Astrocyte (in vitro differentiated cells and primary cell): ENCODE results near the gene NUP214. TPM values are rescaled to one million over a fixed set of nuclear protein-coding genes. Genes with fewer than 3 reads are reported as not detected.
"Not testable (repeated sequence)": the region's sequence is repeated elsewhere in the genome, so short reads cannot be mapped to it uniquely, and the experiment has no call there.

Experiments used
- DNase-seq: peaks from one replicate; pipeline ENCODE4 v3.0.0-alpha.2; 2010; ENCODE audit warnings: low read depth
- FAIRE-seq: peaks from 2 replicates; lab custom pipeline; 2011; peaks lifted over from hg19 to GRCh38; lab: Jason Lieb, UNC
- H2AFZ ChIP-seq: 2 replicates; pipeline ENCODE4 v1.6.0; 2012; ENCODE audit warnings: low read depth, low read length, inconsistent platforms
- H3K27ac ChIP-seq: 2 replicates; pipeline ENCODE4 v1.5.1; 2011; ENCODE audit warnings: low read depth, low read length, inconsistent platforms
- H3K27me3 ChIP-seq: 2 replicates; pipeline ENCODE4 v1.6.0; 2011; ENCODE audit warnings: low read length, inconsistent platforms; ENCODE audit not compliant: insufficient read depth
- H3K36me3 ChIP-seq: 2 replicates; pipeline ENCODE4 v1.5.1; 2011; ENCODE audit warnings: low read length, inconsistent platforms; ENCODE audit not compliant: insufficient read depth
- H3K4me1 ChIP-seq: 2 replicates; pipeline ENCODE4 v1.5.1; 2011; ENCODE audit warnings: low read length, inconsistent platforms; ENCODE audit not compliant: insufficient read depth
- H3K4me2 ChIP-seq: 2 replicates; pipeline ENCODE4 v1.6.0; 2012; ENCODE audit warnings: low read length, inconsistent platforms
- H3K4me3 ChIP-seq: 2 replicates; pipeline ENCODE4 v1.5.1; 2011; ENCODE audit warnings: low read depth, mild to moderate bottlenecking, low read length, inconsistent platforms; ENCODE audit not compliant: insufficient read depth
- H3K79me2 ChIP-seq: 2 replicates; pipeline ENCODE4 v1.6.0; 2012; ENCODE audit warnings: mild to moderate bottlenecking, low read length, inconsistent platforms; ENCODE audit not compliant: insufficient read depth
- H3K9ac ChIP-seq: 2 replicates; pipeline ENCODE4 v1.6.0; 2012; ENCODE audit warnings: mild to moderate bottlenecking, low read length, inconsistent platforms
- H3K9me3 ChIP-seq: 2 replicates; pipeline ENCODE4 v1.5.1; 2012; ENCODE audit warnings: low read depth, mild to moderate bottlenecking, low read length, inconsistent platforms; ENCODE audit not compliant: insufficient read depth
- H4K20me1 ChIP-seq: 2 replicates; pipeline ENCODE4 v1.6.0; 2012; ENCODE audit warnings: low read length, inconsistent platforms; ENCODE audit not compliant: insufficient read depth
- H3K27ac Mint-ChIP-seq: one replicate; pipeline ENCODE4 v1.8.0; 2021; ENCODE audit warnings: mild to moderate bottlenecking, mixed read lengths; ENCODE audit not compliant: unreplicated experiment
- H3K27me3 Mint-ChIP-seq: one replicate; pipeline ENCODE4 v1.8.0; 2021; ENCODE audit warnings: low read depth, mixed read lengths; ENCODE audit not compliant: unreplicated experiment
- H3K36me3 Mint-ChIP-seq: one replicate; pipeline ENCODE4 v1.8.0; 2021; ENCODE audit warnings: low read depth, mixed read lengths; ENCODE audit not compliant: unreplicated experiment
- H3K4me1 Mint-ChIP-seq: one replicate; pipeline ENCODE4 v1.8.0; 2021; ENCODE audit warnings: low read depth, mixed read lengths; ENCODE audit not compliant: unreplicated experiment
- H3K4me3 Mint-ChIP-seq: one replicate; pipeline ENCODE4 v1.8.0; 2021; ENCODE audit warnings: mild to moderate bottlenecking, moderate library complexity, mixed read lengths; ENCODE audit not compliant: unreplicated experiment
- H3K9me3 Mint-ChIP-seq: one replicate; pipeline ENCODE4 v1.8.0; 2021; ENCODE audit warnings: mild to moderate bottlenecking, mixed read lengths; ENCODE audit not compliant: unreplicated experiment
- CTCF ChIP-seq: IDR thresholded peaks from 2 replicates; pipeline ENCODE4 v1.5.1; 2011; ENCODE audit warnings: low read depth, mild to moderate bottlenecking, inconsistent platforms, low read length, moderate library complexity; ENCODE audit not compliant: insufficient read depth
- EZH2 ChIP-seq: IDR thresholded peaks from 2 replicates; pipeline ENCODE4 v1.6.1; 2012; ENCODE audit warnings: mild to moderate bottlenecking, low read length, inconsistent platforms; ENCODE audit not compliant: insufficient read depth
- total RNA-seq: library from RNA; stranded (reverse); gene quantifications from 2 replicates; pipeline ENCODE4 v1.2.1, GENCODE V29; 2021

Gene NUP214
- total RNA-seq, 1 donor from 2014 or later = 30.5 TPM

- Histone ChIP-seq H3K79me2 (no peaks in the 10 kb centered on the region), H2AFZ (no peak overlapping the region), H3K4me1 (peaks cover 13% of the 10 kb centered on the region), H3K36me3 (no peaks in the 10 kb centered on the region), H3K4me2 (peak overlapping the region; percentile 26), H3K27ac (no peak overlapping the region), H3K9me3 (no peaks in the 10 kb centered on the region), H3K27me3 (no peaks in the 10 kb centered on the region), H4K20me1 (no peaks in the 10 kb centered on the region), H3K9ac (no peak overlapping the region), H3K4me3 (no peak overlapping the region)
- H3K36me3 Mint-ChIP-seq = no peaks in the 10 kb centered on the region
- FAIRE-seq = no peak
- TF ChIP-seq CTCF = no peak
- no peak for TF ChIP-seq EZH2
- H3K27me3 Mint-ChIP-seq = peaks cover 3% of the 10 kb centered on the region
- H3K9me3 Mint-ChIP-seq = no peaks in the 10 kb centered on the region
- peak overlapping the region; percentile 84 for H3K27ac Mint-ChIP-seq
- DNase-seq = no peak
- H3K4me3 Mint-ChIP-seq = peak overlapping the region; percentile 66
- H3K4me1 Mint-ChIP-seq = peaks cover 16% of the 10 kb centered on the region
Observed at GRCh38 chr9:131112374-131113154, 12.8 kb upstream of the NUP214 start.

DNA sequence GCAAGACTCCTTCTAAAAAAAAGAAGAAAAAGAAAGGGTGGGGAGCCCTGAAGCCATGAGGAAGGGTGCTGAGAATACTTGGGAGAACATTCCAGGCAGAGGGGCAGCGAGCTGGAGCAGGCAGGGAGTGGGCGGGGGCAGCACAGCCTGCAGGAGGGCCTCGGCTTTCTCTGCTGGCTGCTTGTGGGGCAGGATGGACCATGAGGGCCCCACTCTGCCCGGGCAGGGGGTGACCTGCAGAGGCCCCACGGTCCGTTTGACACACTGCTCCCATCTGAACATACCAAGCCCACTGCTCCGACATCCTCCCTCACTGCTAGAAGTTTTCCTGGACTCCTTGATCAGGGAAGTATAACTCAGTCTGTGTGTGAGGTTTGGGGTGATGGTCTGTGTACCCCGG lies 11.7 kb upstream of the NUP214 start:
- Histone ChIP-seq H3K27me3 (no peaks in the 10 kb centered on the region), H3K79me2 (no peaks in the 10 kb centered on the region), H3K4me2 (no peak overlapping the region), H3K9me3 (no peaks in the 10 kb centered on the region), H3K4me3 (no peak overlapping the region), H3K9ac (no peak overlapping the region), H2AFZ (no peak overlapping the region), H3K4me1 (peaks cover 13% of the 10 kb centered on the region), H3K36me3 (no peaks in the 10 kb centered on the region), H4K20me1 (no peaks in the 10 kb centered on the region), H3K27ac (no peak overlapping the region)
- H3K27ac Mint-ChIP-seq = no peak overlapping the region
- no peaks in the 10 kb centered on the region for H3K9me3 Mint-ChIP-seq
- FAIRE-seq (no peak), DNase-seq (no peak)
- peaks cover 16% of the 10 kb centered on the region for H3K4me1 Mint-ChIP-seq
- no peak for TF ChIP-seq EZH2
- no peak for TF ChIP-seq CTCF
- no peak overlapping the region for H3K4me3 Mint-ChIP-seq
- no peaks in the 10 kb centered on the region for H3K36me3 Mint-ChIP-seq
- peaks cover 3% of the 10 kb centered on the region for H3K27me3 Mint-ChIP-seq

DNA sequence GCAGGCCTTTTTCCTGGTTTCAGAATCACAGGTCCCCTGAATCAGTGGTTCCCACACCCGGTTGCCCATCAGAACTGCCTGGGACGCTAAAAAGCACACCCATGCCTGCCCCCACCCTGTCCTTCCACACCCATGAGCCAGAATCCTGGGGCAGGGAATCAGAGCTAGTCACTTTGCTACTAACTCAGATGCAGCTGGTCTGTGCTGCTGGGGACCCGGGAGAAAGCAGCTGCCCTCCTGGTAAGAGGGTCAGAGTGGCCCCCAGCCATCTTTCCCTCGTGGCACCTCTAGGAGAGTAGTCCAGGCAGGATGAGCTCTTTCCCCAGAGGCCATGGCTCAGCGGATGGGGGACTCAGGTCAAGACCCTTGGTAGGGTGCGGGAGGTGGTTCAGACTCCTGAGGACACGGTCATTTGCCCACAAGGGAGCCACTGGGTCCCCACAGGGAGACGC lies 11.3 kb upstream of the NUP214 start:
- H3K4me3 Mint-ChIP-seq = no peak overlapping the region
- no peaks in the 10 kb centered on the region for H3K36me3 ChIP-seq
- no peaks in the 10 kb centered on the region for H3K9me3 ChIP-seq
- H3K9ac ChIP-seq = no peak overlapping the region
- no peak overlapping the region for H3K4me3 ChIP-seq
- H3K36me3 Mint-ChIP-seq = no peaks in the 10 kb centered on the region
- no peak for FAIRE-seq
- H3K79me2 ChIP-seq = no peaks in the 10 kb centered on the region
- H4K20me1 ChIP-seq = no peaks in the 10 kb centered on the region
- peaks cover 3% of the 10 kb centered on the region for H3K27me3 Mint-ChIP-seq
- H3K27me3 ChIP-seq = no peaks in the 10 kb centered on the region
- TF ChIP-seq CTCF (no peak), EZH2 (no peak)
- DNase-seq = no peak
- H3K4me1 Mint-ChIP-seq = peaks cover 16% of the 10 kb centered on the region
- no peak overlapping the region for H3K27ac ChIP-seq
- H3K27ac Mint-ChIP-seq = no peak overlapping the region
- no peak overlapping the region for H3K4me2 ChIP-seq
- H2AFZ ChIP-seq = no peak overlapping the region
- H3K4me1 ChIP-seq = peaks cover 13% of the 10 kb centered on the region
- no peaks in the 10 kb centered on the region for H3K9me3 Mint-ChIP-seq

DNA sequence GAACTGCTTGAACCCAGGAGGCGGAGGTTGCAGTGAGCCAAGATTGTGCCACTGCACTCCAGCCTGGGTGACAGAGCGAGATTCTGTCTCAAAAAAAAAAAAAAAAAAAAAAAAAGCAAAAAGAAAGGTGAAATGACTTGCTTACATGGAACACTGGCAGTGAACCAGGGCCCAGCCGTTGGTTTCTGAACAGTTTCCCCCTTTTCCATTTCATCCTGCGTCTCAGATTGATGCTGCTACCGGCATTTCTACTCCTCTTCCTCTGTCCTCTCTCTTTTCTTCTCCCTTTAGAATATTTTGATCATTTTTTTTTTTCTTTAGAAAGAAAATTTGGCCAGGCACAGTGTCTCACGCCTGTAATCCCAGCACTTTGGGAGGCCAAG lies 10.0 kb upstream of the NUP214 start:
- not testable (repeated sequence) for FAIRE-seq, H3K4me3 ChIP-seq, H3K27me3 ChIP-seq, H3K4me2 ChIP-seq, H3K36me3 Mint-ChIP-seq, H3K27ac ChIP-seq, H3K27me3 Mint-ChIP-seq, H3K36me3 ChIP-seq, H3K79me2 ChIP-seq, DNase-seq, H3K9me3 Mint-ChIP-seq, H3K9me3 ChIP-seq, H2AFZ ChIP-seq, H3K4me3 Mint-ChIP-seq, H4K20me1 ChIP-seq, H3K9ac ChIP-seq, H3K27ac Mint-ChIP-seq
- H3K4me1 Mint-ChIP-seq = peaks cover 16% of the 10 kb centered on the region
- peaks cover 13% of the 10 kb centered on the region for H3K4me1 ChIP-seq
